HepG2 (cell line): ENCODE results near the gene ZBTB9. TPM values are rescaled to one million over a fixed set of nuclear protein-coding genes. Genes with fewer than 3 reads are reported as not detected.

Experiments used
- AHR ChIP-seq: IDR thresholded peaks from 2 replicates; pipeline ENCODE4 v1.6.1; 2018; ENCODE audit warnings: missing genetic modification reagents, missing compliant biosample characterization
- ARNT2 ChIP-seq: sonication (generic); formaldehyde crosslinking; IDR thresholded peaks from 2 replicates; pipeline ENCODE4 v1.8.0; 2022; ENCODE audit warnings: mild to moderate bottlenecking, low read depth, missing genetic modification reagents, moderate library complexity
- CBX2 ChIP-seq, 2 experiments: fragments of 200-600 bp in 1 of 2; sonication (generic); formaldehyde crosslinking in 1 of 2; IDR thresholded peaks; 2 replicates each; pipeline versions ENCODE4 v1.7.0 to v1.8.1; 2018 to 2022; ENCODE audit warnings: low read depth in 2 of 2, low read length in 1 of 2, mild to moderate bottlenecking in 1 of 2, missing genetic modification reagents in 1 of 2
- ELF3 ChIP-seq: IDR thresholded peaks from 2 replicates; pipeline ENCODE4 v1.6.1; 2016; ENCODE audit warnings: missing genetic modification reagents, missing compliant biosample characterization
- ESRRA ChIP-seq: sonication (generic); formaldehyde crosslinking; IDR thresholded peaks from 2 replicates; pipeline ENCODE4 v1.5.1; 2020; ENCODE audit warnings: mild to moderate bottlenecking, low read depth, missing genetic modification reagents
- KMT2B ChIP-seq: IDR thresholded peaks from 2 replicates; pipeline ENCODE4 v1.6.1; 2016; ENCODE audit warnings: missing genetic modification reagents, missing compliant biosample characterization
- MATR3 ChIP-seq: sonication (generic); formaldehyde crosslinking; IDR thresholded peaks from 2 replicates; pipeline ENCODE4 v1.4.0; 2020; ENCODE audit warnings: missing genetic modification reagents
- SSRP1 ChIP-seq: IDR thresholded peaks from 2 replicates; pipeline ENCODE4 v1.6.1; 2016; ENCODE audit warnings: control low read depth
- ZNF18 ChIP-seq: sonication (generic); formaldehyde crosslinking; IDR thresholded peaks from 2 replicates; pipeline ENCODE4 v1.8.0; 2022; ENCODE audit warnings: mild to moderate bottlenecking, missing genetic modification reagents; ENCODE audit not compliant: insufficient replicate concordance
- ZNF33A ChIP-seq: sonication (generic); formaldehyde crosslinking; IDR thresholded peaks from 2 replicates; pipeline ENCODE4 v1.5.1; 2020; ENCODE audit warnings: missing genetic modification reagents, mild to moderate bottlenecking, moderate library complexity, borderline replicate concordance
- ZNF350 ChIP-seq: sonication (generic); formaldehyde crosslinking; IDR thresholded peaks from 2 replicates; pipeline ENCODE4 v1.4.0; 2020; ENCODE audit warnings: mild to moderate bottlenecking, low read depth, missing genetic modification reagents, borderline replicate concordance
- ZNF512 ChIP-seq: sonication (generic); formaldehyde crosslinking; IDR thresholded peaks from 2 replicates; pipeline ENCODE4 v1.4.0; 2020; ENCODE audit warnings: mild to moderate bottlenecking, missing genetic modification reagents
- ZNF552 ChIP-seq: sonication (generic); formaldehyde crosslinking; IDR thresholded peaks from 2 replicates; pipeline ENCODE4 v1.9.0; 2022; ENCODE audit warnings: missing genetic modification reagents, mild to moderate bottlenecking, borderline replicate concordance
- ZNF567 ChIP-seq: sonication (generic); formaldehyde crosslinking; IDR thresholded peaks from 2 replicates; pipeline ENCODE4 v1.8.1; 2023; ENCODE audit warnings: mild to moderate bottlenecking, missing genetic modification reagents, borderline replicate concordance
- ZNF619 ChIP-seq: sonication (generic); formaldehyde crosslinking; IDR thresholded peaks from 2 replicates; pipeline ENCODE4 v1.4.0; 2020; ENCODE audit warnings: mild to moderate bottlenecking, missing genetic modification reagents
- ZNF687 ChIP-seq: sonication (generic); formaldehyde crosslinking; IDR thresholded peaks from 2 replicates; pipeline ENCODE4 v1.5.1; 2020; ENCODE audit warnings: mild to moderate bottlenecking, missing genetic modification reagents, moderate library complexity
- ZNF790 ChIP-seq: sonication (generic); formaldehyde crosslinking; IDR thresholded peaks from 2 replicates; pipeline ENCODE4 v1.8.0; 2022; ENCODE audit warnings: missing genetic modification reagents, mild to moderate bottlenecking, borderline replicate concordance
- ZNF792 ChIP-seq: IDR thresholded peaks from 2 replicates; pipeline ENCODE4 v1.6.1; 2016
- polyA plus RNA-seq, 8 experiments: library from polyadenylated mRNA; depleted of rRNA in 3 of 8; stranded (reverse) in 7 of 8; unstranded in 1 of 8; fragments of >200 nt; fragmentation: Illumina TruSeq in 4 of 8; extraction: Trizol in 4 of 8; gene quantifications; 2 replicates each; pipeline versions ENCODE4 v1.2.1 to v1.2.3, GENCODE V29; 2011 to 2016; ENCODE audit warnings: low read depth in 4 of 8, missing spikeins in 1 of 8, mixed read lengths in 1 of 8; ENCODE audit not compliant: insufficient read depth in 1 of 8
- total RNA-seq, 5 experiments: library from RNA; depleted of rRNA; stranded (reverse); fragments of >200 nt; fragmentation: Illumina TruSeq; extraction: Trizol; gene quantifications; 2 replicates each; pipeline ENCODE4 v1.2.3, GENCODE V29; 2016; ENCODE audit warnings: low read depth in 1 of 5
- TF ChIP-seq, protein P1 (sequence below): sonication (generic); formaldehyde crosslinking; IDR thresholded peaks from 2 replicates; pipeline ENCODE4 v1.8.0; 2022; ENCODE audit warnings: missing genetic modification reagents, mild to moderate bottlenecking, moderate library complexity, borderline replicate concordance

ZBTB9 gene
- total and polyA plus RNA-seq, 2 of the 13 experiments (the other 11 are each of a cell fraction or from before 2014, with no cell fraction given), result 5.3 to 9.2 TPM

- TF ChIP-seq ZNF687 (CRISPR knock-in tag) (peak; percentile 97), ZNF619 (CRISPR knock-in tag) (no peak), SSRP1 (0 out of 2 replicates have a peak, but pooled peaks have one; percentile 18), KMT2B (CRISPR knock-in tag) (peak; percentile 96), ZNF33A (CRISPR knock-in tag) (no peak), ZNF18 (CRISPR knock-in tag) (peak; percentile 78), AHR (CRISPR knock-in tag) (peak; percentile 93), CBX2 (IDR thresholded peaks at IDR 0.05; ENCODE audit: low read depth, low read length) (no peak), CBX2 (CRISPR knock-in tag; IDR thresholded peaks at IDR 0.05; ENCODE audit: low read depth) (no peak), ZNF567 (CRISPR knock-in tag) (no peak), ZNF790 (CRISPR knock-in tag) (peak; percentile 75; the same call in 1 of the 2 replicates), ZNF512 (CRISPR knock-in tag) (no peak), ESRRA (CRISPR knock-in tag) (peak; percentile 87), ELF3 (CRISPR knock-in tag) (peak; percentile 73), ZNF792 (CRISPR knock-in tag) (peak; percentile 95), ZNF350 (CRISPR knock-in tag) (peak; percentile 96), ZNF552 (no peak), ARNT2 (peak; percentile 95), MATR3 (no peak)
- TF ChIP-seq, protein P1, sequence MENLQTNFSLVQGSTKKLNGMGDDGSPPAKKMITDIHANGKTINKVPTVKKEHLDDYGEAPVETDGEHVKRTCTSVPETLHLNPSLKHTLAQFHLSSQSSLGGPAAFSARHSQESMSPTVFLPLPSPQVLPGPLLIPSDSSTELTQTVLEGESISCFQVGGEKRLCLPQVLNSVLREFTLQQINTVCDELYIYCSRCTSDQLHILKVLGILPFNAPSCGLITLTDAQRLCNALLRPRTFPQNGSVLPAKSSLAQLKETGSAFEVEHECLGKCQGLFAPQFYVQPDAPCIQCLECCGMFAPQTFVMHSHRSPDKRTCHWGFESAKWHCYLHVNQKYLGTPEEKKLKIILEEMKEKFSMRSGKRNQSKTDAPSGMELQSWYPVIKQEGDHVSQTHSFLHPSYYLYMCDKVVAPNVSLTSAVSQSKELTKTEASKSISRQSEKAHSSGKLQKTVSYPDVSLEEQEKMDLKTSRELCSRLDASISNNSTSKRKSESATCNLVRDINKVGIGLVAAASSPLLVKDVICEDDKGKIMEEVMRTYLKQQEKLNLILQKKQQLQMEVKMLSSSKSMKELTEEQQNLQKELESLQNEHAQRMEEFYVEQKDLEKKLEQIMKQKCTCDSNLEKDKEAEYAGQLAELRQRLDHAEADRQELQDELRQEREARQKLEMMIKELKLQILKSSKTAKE (CRISPR knock-in tag), result peak; percentile 78
Observed at GRCh38 chr6:33454009-33454946, at the start of gene ZBTB9 (continued).
